Globus pallidus (tissue), 1 donor: ENCODE results near the gene CCSER1.

ENCODE experiments used
- DNase-seq: peaks from one replicate; pipeline ENCODE4 v3.0.0-alpha.2; 2015; ENCODE audit warnings: low spot score

CCSER1 gene

DNA sequence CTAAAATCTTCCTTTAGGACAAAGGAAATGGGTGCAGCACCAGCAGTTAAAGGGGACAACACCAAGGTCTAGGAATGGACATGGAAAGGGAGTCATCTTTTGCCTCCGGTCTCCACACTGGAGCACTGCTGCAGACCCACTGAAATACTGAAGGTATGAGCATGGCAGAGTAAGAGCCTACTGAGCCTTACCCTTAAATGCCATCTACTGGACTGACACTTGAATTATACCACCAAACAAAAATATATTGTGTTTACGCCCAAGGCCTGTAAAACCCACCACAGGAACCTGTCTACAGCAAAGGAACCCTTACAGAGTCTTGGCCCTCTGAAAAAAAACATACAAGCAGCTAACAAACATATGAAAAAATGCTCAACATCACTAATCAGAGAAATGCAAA is 443.4 kb downstream of the CCSER1 start:
- DNase-seq = no peak

GRCh38 chr4:90572996-90573395 is 445.8 kb downstream of the CCSER1 start:
- no peak for DNase-seq

- DNase-seq = no peak
Observed at GRCh38 chr4:90575371-90575770, 448.2 kb downstream of the CCSER1 start.

DNA sequence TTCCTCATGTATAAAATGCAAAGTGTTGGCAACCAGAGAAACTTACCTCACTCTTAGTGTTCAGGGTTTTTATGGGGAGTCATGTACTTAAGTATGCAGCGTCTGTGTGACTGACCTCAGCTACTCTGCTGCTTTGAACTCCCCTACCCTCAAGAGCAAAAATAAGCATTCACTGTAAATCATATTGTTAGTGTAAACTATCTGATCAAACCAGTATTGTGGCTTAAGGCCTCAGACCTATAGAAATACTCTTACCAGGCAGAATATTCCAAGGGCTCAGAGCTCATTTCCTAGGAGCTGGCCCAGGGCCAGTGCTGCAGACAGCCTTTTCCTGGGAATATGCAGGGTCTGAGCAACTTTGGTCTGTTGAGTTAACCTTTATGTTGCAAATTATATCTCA is 453.1 kb downstream of the CCSER1 start:
- no peak for DNase-seq

DNA sequence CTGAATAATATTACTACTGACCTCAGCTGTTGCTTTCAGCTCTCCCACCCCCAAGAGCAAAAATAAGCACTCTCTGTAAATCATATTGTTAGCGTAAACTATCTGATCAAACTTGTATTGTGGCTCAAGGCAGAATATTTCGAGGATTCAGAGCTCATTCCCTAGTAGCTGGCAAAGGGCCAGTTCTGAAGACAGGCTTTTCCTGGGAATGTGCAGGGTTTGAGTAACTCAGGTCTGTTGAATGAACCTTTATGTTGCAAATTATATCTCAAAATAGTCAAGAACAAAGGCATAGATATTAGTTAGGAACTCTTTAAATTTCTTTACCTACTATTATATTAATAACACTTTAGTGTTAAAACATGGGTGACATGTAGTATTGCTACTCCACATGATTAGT is 454.9 kb downstream of the CCSER1 start:
- no peak for DNase-seq

- no peak for DNase-seq
Observed at GRCh38 chr4:90584051-90584450, 456.9 kb downstream of the CCSER1 start.

- no peak for DNase-seq
Observed at GRCh38 chr4:90585961-90586360, 458.8 kb downstream of the CCSER1 start.

DNA sequence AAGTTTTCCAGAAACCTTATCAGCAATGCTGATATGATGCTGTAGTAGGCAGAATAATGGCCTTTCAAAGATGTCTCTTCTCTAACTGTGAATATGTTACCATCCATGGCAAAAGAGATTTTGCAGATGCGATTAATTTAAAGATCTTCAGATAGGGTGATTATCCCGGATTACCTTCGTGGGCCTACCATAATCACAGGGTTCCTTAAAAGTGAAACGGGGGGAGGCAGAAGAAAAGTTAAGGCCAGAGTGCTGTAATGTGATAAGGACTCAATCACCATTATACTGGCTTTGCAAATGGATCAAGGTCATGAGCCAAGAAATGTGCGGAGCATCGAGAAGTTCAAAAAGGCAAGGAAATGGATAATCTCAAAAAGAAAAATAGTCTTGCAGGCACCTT is 459.6 kb downstream of the CCSER1 start:
- DNase-seq = no peak

GRCh38 chr4:90597927-90598326 is 470.7 kb downstream of the CCSER1 start:
- no peak for DNase-seq

- no peak for DNase-seq
Observed at GRCh38 chr4:90598741-90599140, 471.5 kb downstream of the CCSER1 start.

- no peak for DNase-seq
Observed at GRCh38 chr4:90602726-90603125, 475.5 kb downstream of the CCSER1 start.

DNA sequence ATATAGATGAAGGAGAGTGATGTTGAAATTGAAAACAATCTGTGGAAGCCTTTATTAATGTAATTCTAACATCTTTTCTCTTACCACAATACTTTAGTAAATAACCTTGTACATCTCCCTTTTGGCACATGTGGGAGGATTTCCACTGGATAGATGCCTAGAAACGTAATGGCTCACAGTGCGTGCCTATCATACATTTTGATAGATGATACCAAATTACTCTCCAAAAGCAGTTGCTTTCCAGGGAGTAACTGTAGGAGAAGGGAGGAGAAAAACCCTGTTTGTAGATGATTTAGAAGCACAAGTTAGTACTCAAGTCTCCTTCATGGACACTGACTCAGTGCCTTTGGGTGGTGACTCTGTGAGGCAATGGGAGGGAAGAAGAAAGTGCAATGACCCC is 476.3 kb downstream of the CCSER1 start:
- DNase-seq = no peak

DNA sequence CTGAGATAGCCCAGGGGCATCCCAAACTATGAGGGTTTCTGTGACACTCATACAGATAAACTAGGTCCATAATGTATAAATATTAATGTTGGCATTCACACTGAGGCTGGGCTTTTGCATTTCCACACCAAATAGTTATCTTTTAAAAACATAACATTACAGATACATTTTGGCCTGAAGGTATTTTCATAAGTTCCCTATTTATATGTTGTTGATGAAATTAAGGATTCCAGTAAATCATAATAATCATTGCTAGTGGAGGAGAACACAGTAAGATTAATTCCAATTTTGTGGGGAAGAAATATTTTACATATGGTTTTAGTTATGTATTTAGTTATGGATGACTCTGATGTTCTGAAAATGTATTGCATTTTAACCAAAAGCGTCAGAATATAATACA is 479.6 kb downstream of the CCSER1 start:
- no peak for DNase-seq

DNA sequence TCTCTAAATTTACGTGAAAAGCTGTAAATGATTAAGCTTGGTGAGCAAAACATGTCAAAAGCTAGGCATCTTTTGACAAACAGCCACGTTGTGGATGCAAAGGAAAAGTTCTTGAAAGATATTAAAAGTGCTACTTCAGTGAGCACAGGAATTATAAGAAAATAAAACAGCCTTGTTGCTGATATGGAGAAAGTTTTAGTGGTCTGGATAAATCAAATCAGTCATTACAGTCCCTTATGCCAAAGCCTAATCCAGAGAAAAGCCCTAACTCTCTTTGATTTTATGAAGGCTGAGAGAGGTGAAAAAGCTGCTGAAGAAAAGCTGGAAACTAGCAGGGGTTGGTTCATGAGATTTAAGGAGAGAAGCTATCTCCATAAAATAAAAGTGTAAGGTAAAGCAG is 487.2 kb downstream of the CCSER1 start:
- DNase-seq = no peak

GRCh38 chr4:90621080-90621479 is 493.9 kb downstream of the CCSER1 start:
- no peak for DNase-seq

- DNase-seq = no peak
Observed at GRCh38 chr4:90624781-90625180, 497.6 kb downstream of the CCSER1 start.

GRCh38 chr4:90641861-90642599 is 514.8 kb downstream of the CCSER1 start:
- DNase-seq = no peak

GRCh38 chr4:90643156-90643555 is 516.0 kb downstream of the CCSER1 start:
- DNase-seq = no peak

DNA sequence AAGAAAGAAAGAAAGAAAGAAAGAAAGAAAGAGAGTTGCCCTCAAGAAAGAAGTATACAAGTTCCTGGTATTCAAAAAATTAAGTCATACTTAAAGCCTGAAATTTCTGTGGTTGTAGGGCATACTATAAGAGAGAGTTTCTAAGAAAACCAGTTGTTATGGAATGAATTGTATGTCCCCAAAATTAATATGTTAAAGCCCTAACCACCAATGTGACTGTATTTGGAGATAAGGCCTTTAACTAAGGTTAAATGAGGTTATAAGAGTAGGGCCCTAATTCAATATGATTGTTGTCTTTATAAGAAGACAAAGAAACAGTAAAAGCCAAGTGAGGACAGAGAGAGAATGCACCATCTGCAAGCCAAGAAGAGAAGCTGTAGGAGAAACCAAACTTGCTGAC is 521.1 kb downstream of the CCSER1 start:
- no peak for DNase-seq

DNA sequence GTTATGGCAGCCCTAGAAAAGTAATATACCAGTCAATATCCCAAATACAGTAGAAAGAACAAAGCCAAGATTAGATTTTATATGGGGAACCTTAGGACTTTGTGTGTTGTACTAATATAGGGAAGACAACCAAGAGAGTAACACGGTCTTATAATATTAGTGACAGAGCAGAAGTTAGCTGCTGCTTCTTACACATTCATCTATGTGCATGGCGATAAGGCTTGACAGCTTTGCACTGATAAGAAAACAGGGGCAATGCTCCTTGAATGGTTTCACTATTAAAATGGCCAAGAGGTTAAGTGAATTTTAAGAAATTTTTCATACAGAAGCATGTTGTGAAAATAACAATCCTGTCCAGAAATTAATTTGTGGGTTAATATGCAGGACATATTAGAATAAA is 521.6 kb downstream of the CCSER1 start:
- no peak for DNase-seq

- DNase-seq = no peak
Observed at GRCh38 chr4:90660672-90661071, 533.5 kb downstream of the CCSER1 start.

- no peak for DNase-seq
Observed at GRCh38 chr4:90670183-90670582, 543.0 kb downstream of the CCSER1 start.

DNA sequence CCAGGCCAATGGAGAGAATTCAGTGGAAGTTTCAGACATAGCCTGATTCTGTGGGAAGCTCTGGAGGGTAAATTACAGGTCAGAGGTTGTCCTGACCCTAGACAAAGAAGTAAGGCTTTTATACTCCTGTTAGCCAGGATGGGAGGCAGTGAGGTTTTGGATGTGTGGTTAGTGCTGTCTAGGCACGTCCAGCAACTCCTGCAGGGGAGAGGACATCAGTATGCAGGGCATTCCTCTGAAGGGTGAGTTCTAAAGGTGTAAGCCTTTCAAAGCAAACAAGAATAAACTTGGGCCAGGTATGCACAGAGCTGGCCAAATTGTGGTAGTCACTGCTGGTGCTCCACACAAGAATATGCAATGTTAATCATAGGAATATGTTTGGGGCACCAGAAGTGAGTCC is 562.5 kb downstream of the CCSER1 start:
- DNase-seq = no peak

GRCh38 chr4:90695411-90695810 is 568.2 kb downstream of the CCSER1 start:
- no peak for DNase-seq
